Neuronal stem cell (in vitro differentiated cells): ENCODE data around the gene DCP2.

Experiments used
- DNase-seq: peaks from one replicate; pipeline ENCODE4 v3.0.0-alpha.2; 2013; ENCODE audit warnings: low spot score
- H2AFZ ChIP-seq: one replicate; pipeline ENCODE4 v1.6.1; 2013; ENCODE audit warnings: mild to moderate bottlenecking, low read length, inconsistent platforms
- H2AK5ac ChIP-seq: 2 replicates; pipeline ENCODE4 v1.6.1; 2013; ENCODE audit warnings: low read depth, mild to moderate bottlenecking, inconsistent platforms, low read length, moderate library complexity, mixed read lengths
- H2BK120ac ChIP-seq: 2 replicates; pipeline ENCODE4 v1.6.1; 2013; ENCODE audit warnings: low read depth, mild to moderate bottlenecking, inconsistent platforms, low read length, moderate library complexity, mixed read lengths
- H2BK12ac ChIP-seq: one replicate; pipeline ENCODE4 v1.6.1; 2013; ENCODE audit warnings: low read length, inconsistent platforms
- H2BK15ac ChIP-seq: 2 replicates; pipeline ENCODE4 v1.6.1; 2013; ENCODE audit warnings: mild to moderate bottlenecking, low read length, inconsistent platforms, mixed read lengths
- H2BK5ac ChIP-seq: one replicate; pipeline ENCODE4 v1.6.1; 2013; ENCODE audit warnings: inconsistent platforms, mild to moderate bottlenecking, low read length, moderate library complexity
- H3K14ac ChIP-seq: one replicate; pipeline ENCODE4 v1.6.1; 2013; ENCODE audit warnings: low read length, inconsistent platforms
- H3K18ac ChIP-seq: 2 replicates; pipeline ENCODE4 v1.6.1; 2013; ENCODE audit warnings: low read length, inconsistent platforms
- H3K23ac ChIP-seq: 2 replicates; pipeline ENCODE4 v1.6.1; 2013; ENCODE audit warnings: low read depth, mild to moderate bottlenecking, mixed read lengths, low read length, inconsistent platforms; ENCODE audit not compliant: poor library complexity
- H3K27ac ChIP-seq: replicated peaks from 3 replicates; pipeline ENCODE4 v1.5.1; 2013; ENCODE audit warnings: low read length, inconsistent platforms
- H3K27me3 ChIP-seq, 3 experiments: 2 replicates each; pipeline ENCODE4 v1.6.1; 2013; ENCODE audit warnings: low read length in 3 of 3, mild to moderate bottlenecking in 2 of 3, inconsistent platforms in 1 of 3, low read depth in 1 of 3, mixed read lengths in 1 of 3, moderate library complexity in 1 of 3; ENCODE audit not compliant: control insufficient read depth in 3 of 3, insufficient read depth in 3 of 3
- H3K36me3 ChIP-seq, 2 donors: replicated peaks in 1 of 2; 2 replicates each; pipeline ENCODE4 v1.6.1; 2013; ENCODE audit warnings: low read length in 2 of 2; ENCODE audit not compliant: control insufficient read depth in 2 of 2, insufficient read depth in 2 of 2
- H3K4ac ChIP-seq: 2 replicates; pipeline ENCODE4 v1.6.1; 2013; ENCODE audit warnings: inconsistent platforms, mild to moderate bottlenecking, low read length, moderate library complexity
- H3K4me1 ChIP-seq, 2 donors: 1 replicate in 1 of 2; 2 replicates in 1 of 2; pipeline ENCODE4 v1.6.1; 2013; ENCODE audit warnings: low read length in 2 of 2, low read depth in 1 of 2; ENCODE audit not compliant: control insufficient read depth in 2 of 2, insufficient read depth in 1 of 2
- H3K4me2 ChIP-seq: one replicate; pipeline ENCODE4 v1.6.1; 2013; ENCODE audit warnings: mild to moderate bottlenecking, low read length, inconsistent platforms; ENCODE audit not compliant: insufficient read depth, poor library complexity, severe bottlenecking
- H3K4me3 ChIP-seq, 2 donors: 2 replicates each; pipeline ENCODE4 v1.5.1; 2013; ENCODE audit warnings: low read length in 2 of 2, mild to moderate bottlenecking in 2 of 2, inconsistent platforms in 1 of 2, moderate library complexity in 1 of 2
- H3K79me1 ChIP-seq: one replicate; pipeline ENCODE4 v1.6.1; 2013; ENCODE audit warnings: low read depth, mild to moderate bottlenecking, inconsistent platforms, low read length, moderate library complexity
- H3K9ac ChIP-seq: one replicate; pipeline ENCODE4 v1.6.1; 2013; ENCODE audit warnings: mild to moderate bottlenecking, low read depth, low read length, inconsistent platforms; ENCODE audit not compliant: poor library complexity
- H3K9me3 ChIP-seq, 2 donors: replicated peaks in 1 of 2; 2 replicates each; pipeline versions ENCODE3 to v1.6.1; 2013; ENCODE audit warnings: low read length in 2 of 2, mild to moderate bottlenecking in 2 of 2, inconsistent platforms in 1 of 2, low read depth in 1 of 2, mixed read lengths in 1 of 2, moderate library complexity in 1 of 2; ENCODE audit not compliant: control insufficient read depth in 2 of 2, insufficient read depth in 1 of 2
- H4K8ac ChIP-seq: one replicate; pipeline ENCODE4 v1.6.1; 2013; ENCODE audit warnings: low read depth, mild to moderate bottlenecking, inconsistent platforms, low read length, moderate library complexity
- H4K91ac ChIP-seq: one replicate; pipeline ENCODE4 v1.6.1; 2013; ENCODE audit warnings: low read length, low read depth, mild to moderate bottlenecking, inconsistent platforms; ENCODE audit not compliant: poor library complexity
- WGBS, 2 donors: extraction: QIAGEN DNeasy Blood & Tissue Kit; methylation state at CpG; one replicate each; pipeline ENCODE4 v1.1.7; 2013; ENCODE audit warnings: missing lambda C conversion rate in 2 of 2, mixed read lengths in 1 of 2; ENCODE audit not compliant: insufficient read length in 2 of 2, insufficient replicate concordance in 1 of 2; ENCODE audit errors: extremely low coverage in 2 of 2; 5-methylcytosine and 5-hydroxymethylcytosine counted together

Gene DCP2

GRCh38 chr5:112933105-112933504, 43.5 kb upstream of the DCP2 start:
- Histone ChIP-seq H3K4me3 (no peak overlapping the region), H3K36me3 (no peaks in the 10 kb centered on the region), H4K8ac (no peak overlapping the region), H3K23ac (no peak overlapping the region), H3K4me2 (no peak overlapping the region), H3K4me1 (peaks cover 0 to 10% of the 10 kb centered on the region in 2 donors), H3K14ac (no peak overlapping the region), H2BK12ac (no peak overlapping the region), H3K27me3 (peaks cover 0 to 16% (median 0%) of the 10 kb centered on the region in 3 experiments), H2AFZ (no peak overlapping the region), H3K18ac (no peak overlapping the region), H2BK15ac (no peak overlapping the region), H3K9ac (no peak overlapping the region), H2AK5ac (no peak overlapping the region), H3K79me1 (no peaks in the 10 kb centered on the region), H2BK5ac (no peak overlapping the region), H3K27ac (no peak overlapping the region), H3K9me3 (no peaks in the 10 kb centered on the region), H3K4ac (no peak overlapping the region), H4K91ac (no peak overlapping the region), H2BK120ac (no peak overlapping the region)
- DNase-seq = no peak
- WGBS, 2 donors = no CpG with 5 or more reads among the region's 1 CpG

GRCh38 chr5:112933651-112934365, 42.8 kb upstream of the DCP2 start:
- DNase-seq = no peak

GRCh38 chr5:112934366-112934663, 42.3 kb upstream of the DCP2 start:
- Histone ChIP-seq H2BK15ac (no peak overlapping the region), H3K27me3 (peaks cover 0 to 14% (median 0%) of the 10 kb centered on the region in 3 experiments), H3K4me2 (no peak overlapping the region), H3K23ac (no peak overlapping the region), H2BK5ac (no peak overlapping the region), H3K79me1 (no peaks in the 10 kb centered on the region), H3K4me3 (no peak overlapping the region), H3K14ac (no peak overlapping the region), H3K9ac (no peak overlapping the region), H3K36me3 (no peaks in the 10 kb centered on the region), H2AK5ac (no peak overlapping the region), H2AFZ (no peak overlapping the region), H3K4ac (no peak overlapping the region), H3K4me1 (peaks cover 0 to 10% of the 10 kb centered on the region in 2 donors), H3K27ac (no peak overlapping the region), H3K18ac (no peak overlapping the region), H4K91ac (no peak overlapping the region), H4K8ac (no peak overlapping the region), H3K9me3 (no peaks in the 10 kb centered on the region), H2BK12ac (no peak overlapping the region), H2BK120ac (no peak overlapping the region)
- DNase-seq = no peak

More at GRCh38 chr5:112933651-112934365, 42.8 kb upstream of the DCP2 start:
- Histone ChIP-seq H3K4me2 (no peak overlapping the region), H2BK12ac (no peak overlapping the region), H2BK15ac (no peak overlapping the region), H3K4me1 (peaks cover 0 to 10% of the 10 kb centered on the region in 2 donors), H2AFZ (no peak overlapping the region), H3K9ac (no peak overlapping the region), H3K27ac (no peak overlapping the region), H2BK120ac (no peak overlapping the region), H4K8ac (no peak overlapping the region), H3K4ac (no peak overlapping the region), H3K27me3 (peaks cover 0 to 16% (median 0%) of the 10 kb centered on the region in 3 experiments), H3K9me3 (no peaks in the 10 kb centered on the region), H2AK5ac (no peak overlapping the region), H3K36me3 (no peaks in the 10 kb centered on the region), H3K79me1 (no peaks in the 10 kb centered on the region), H3K4me3 (no peak overlapping the region), H4K91ac (no peak overlapping the region), H3K18ac (no peak overlapping the region), H3K14ac (no peak overlapping the region), H3K23ac (no peak overlapping the region), H2BK5ac (no peak overlapping the region)
- no CpG with 5 or more reads among the region's 1 CpG for WGBS, 2 donors

GRCh38 chr5:112935675-112936074, 40.9 kb upstream of the DCP2 start:
- no peak for DNase-seq
- no peak overlapping the region for H3K4me3 ChIP-seq
- H3K23ac ChIP-seq = no peak overlapping the region
- no peak overlapping the region for H2AK5ac ChIP-seq
- no peak overlapping the region for H2BK12ac ChIP-seq
- no peak overlapping the region for H2BK120ac ChIP-seq
- H3K9me3 ChIP-seq = no peaks in the 10 kb centered on the region
- no peak overlapping the region for H3K9ac ChIP-seq
- no peak overlapping the region for H3K27ac ChIP-seq
- no peak overlapping the region for H2BK5ac ChIP-seq
- no peak overlapping the region for H3K14ac ChIP-seq
- H3K4ac ChIP-seq = no peak overlapping the region
- H3K4me2 ChIP-seq = no peak overlapping the region
- no peak overlapping the region for H4K8ac ChIP-seq
- H3K79me1 ChIP-seq = no peaks in the 10 kb centered on the region
- no peaks in the 10 kb centered on the region for H3K36me3 ChIP-seq
- H4K91ac ChIP-seq = no peak overlapping the region
- H3K4me1 ChIP-seq = peaks cover 0 to 10% of the 10 kb centered on the region in 2 donors
- H2BK15ac ChIP-seq = no peak overlapping the region
- WGBS, 2 donors = no CpG with 5 or more reads among the region's 5 CpGs
- H2AFZ ChIP-seq = no peak overlapping the region
- H3K27me3 ChIP-seq = peaks cover 0 to 4% (median 0%) of the 10 kb centered on the region in 3 experiments
- H3K18ac ChIP-seq = no peak overlapping the region
